ENCODE measurements around the gene EIF2D. TPM values are rescaled to one million over a fixed set of nuclear protein-coding genes. Genes with fewer than 3 reads are reported as not detected.

The EIF2D gene
- total and polyA plus RNA-seq, 9 of the 15 experiments (the other 6 are each of a cell fraction or from before 2014, with no cell fraction given), result 81.1 to 138 (median 93.9) TPM

DNA sequence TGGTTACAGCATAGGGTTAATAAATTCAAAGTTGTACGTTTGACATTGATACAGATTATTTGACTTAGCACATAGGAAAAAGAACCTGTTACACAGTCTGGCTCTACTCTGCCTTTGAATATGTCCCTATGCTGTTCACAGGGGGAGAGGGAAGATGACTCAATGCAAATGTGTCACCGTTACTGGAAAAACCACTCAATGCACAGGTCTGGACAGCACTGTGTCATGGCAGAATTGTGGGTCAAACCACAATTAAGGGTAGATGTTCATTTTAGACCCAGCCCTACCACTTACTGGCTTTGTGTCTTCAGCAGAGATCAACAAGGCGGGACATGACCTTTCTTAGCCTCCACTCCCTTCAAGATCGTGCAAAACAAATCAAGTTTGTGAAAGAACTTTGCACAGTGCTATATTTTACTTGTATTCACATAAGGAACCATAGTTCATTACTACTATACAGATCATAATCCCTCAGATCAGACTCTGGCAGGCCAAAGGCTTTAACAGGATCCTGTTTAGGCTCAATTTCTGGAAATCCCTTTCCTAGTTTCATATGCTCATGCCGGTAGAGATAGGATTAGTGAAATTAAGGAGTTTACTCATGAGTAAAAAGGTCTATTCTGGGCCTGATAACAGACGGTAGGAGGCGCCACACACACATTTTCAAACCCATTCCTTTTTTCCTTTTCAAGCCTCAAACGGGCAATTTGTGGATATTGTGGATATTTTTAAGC lies 22.1 kb downstream of the EIF2D start (continued):
- TF ChIP-seq, protein P1, sequence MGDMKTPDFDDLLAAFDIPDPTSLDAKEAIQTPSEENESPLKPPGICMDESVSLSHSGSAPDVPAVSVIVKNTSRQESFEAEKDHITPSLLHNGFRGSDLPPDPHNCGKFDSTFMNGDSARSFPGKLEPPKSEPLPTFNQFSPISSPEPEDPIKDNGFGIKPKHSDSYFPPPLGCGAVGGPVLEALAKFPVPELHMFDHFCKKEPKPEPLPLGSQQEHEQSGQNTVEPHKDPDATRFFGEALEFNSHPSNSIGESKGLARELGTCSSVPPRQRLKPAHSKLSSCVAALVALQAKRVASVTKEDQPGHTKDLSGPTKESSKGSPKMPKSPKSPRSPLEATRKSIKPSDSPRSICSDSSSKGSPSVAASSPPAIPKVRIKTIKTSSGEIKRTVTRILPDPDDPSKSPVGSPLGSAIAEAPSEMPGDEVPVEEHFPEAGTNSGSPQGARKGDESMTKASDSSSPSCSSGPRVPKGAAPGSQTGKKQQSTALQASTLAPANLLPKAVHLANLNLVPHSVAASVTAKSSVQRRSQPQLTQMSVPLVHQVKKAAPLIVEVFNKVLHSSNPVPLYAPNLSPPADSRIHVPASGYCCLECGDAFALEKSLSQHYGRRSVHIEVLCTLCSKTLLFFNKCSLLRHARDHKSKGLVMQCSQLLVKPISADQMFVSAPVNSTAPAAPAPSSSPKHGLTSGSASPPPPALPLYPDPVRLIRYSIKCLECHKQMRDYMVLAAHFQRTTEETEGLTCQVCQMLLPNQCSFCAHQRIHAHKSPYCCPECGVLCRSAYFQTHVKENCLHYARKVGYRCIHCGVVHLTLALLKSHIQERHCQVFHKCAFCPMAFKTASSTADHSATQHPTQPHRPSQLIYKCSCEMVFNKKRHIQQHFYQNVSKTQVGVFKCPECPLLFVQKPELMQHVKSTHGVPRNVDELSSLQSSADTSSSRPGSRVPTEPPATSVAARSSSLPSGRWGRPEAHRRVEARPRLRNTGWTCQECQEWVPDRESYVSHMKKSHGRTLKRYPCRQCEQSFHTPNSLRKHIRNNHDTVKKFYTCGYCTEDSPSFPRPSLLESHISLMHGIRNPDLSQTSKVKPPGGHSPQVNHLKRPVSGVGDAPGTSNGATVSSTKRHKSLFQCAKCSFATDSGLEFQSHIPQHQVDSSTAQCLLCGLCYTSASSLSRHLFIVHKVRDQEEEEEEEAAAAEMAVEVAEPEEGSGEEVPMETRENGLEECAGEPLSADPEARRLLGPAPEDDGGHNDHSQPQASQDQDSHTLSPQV (IDR thresholded peaks at IDR 0.05), result no peak
- TF ChIP-seq ZNF133 (CRISPR knock-in tag; IDR thresholded peaks at IDR 0.05) (no peak), CBX1 (IDR thresholded peaks at IDR 0.05; ENCODE audit: low read depth) (no peak), CXXC5 (CRISPR knock-in tag; IDR thresholded peaks at IDR 0.05) (no peak), MAZ (CRISPR knock-in tag; conservative IDR thresholded peaks at IDR 0.05 in 1 of 2, IDR thresholded peaks at IDR 0.05 in 1 of 2) (no peak), JUND (IDR thresholded peaks at IDR 0.05; ENCODE audit: borderline replicate concordance, low read depth, low read length) (peak; percentile 74; the same call in 1 of the 2 replicates), JUND (tag; IDR thresholded peaks at IDR 0.05; ENCODE audit: borderline replicate concordance, low read depth, low read length) (peak; percentile 70; the same call in 2 of the 3 replicates), GABPB1 (CRISPR knock-in tag; IDR thresholded peaks at IDR 0.05) (peak; percentile 56; the same call in 1 of the 2 replicates), POLR2A (conservative IDR thresholded peaks at IDR 0.05) (peak; percentile 33; the same call in 1 of the 2 replicates), FOSL1 (tag; conservative IDR thresholded peaks at IDR 0.05) (peak; percentile 98), DPF2 (IDR thresholded peaks at IDR 0.05) (peak; percentile 33; the same call in 1 of the 2 replicates), STAT5A (IDR thresholded peaks at IDR 0.05; ENCODE audit: borderline replicate concordance, low read length) (peak; percentile 57; the same call in 1 of the 2 replicates), SMARCA4 (IDR thresholded peaks at IDR 0.05) (peak; percentile 52; the same call in 1 of the 2 replicates), KAT8 (IDR thresholded peaks at IDR 0.05; ENCODE audit: low read depth) (no peak), EHMT2 (IDR thresholded peaks at IDR 0.05) (peak; percentile 27; the same call in 1 of the 2 replicates)
- TF ChIP-seq, protein P2, sequence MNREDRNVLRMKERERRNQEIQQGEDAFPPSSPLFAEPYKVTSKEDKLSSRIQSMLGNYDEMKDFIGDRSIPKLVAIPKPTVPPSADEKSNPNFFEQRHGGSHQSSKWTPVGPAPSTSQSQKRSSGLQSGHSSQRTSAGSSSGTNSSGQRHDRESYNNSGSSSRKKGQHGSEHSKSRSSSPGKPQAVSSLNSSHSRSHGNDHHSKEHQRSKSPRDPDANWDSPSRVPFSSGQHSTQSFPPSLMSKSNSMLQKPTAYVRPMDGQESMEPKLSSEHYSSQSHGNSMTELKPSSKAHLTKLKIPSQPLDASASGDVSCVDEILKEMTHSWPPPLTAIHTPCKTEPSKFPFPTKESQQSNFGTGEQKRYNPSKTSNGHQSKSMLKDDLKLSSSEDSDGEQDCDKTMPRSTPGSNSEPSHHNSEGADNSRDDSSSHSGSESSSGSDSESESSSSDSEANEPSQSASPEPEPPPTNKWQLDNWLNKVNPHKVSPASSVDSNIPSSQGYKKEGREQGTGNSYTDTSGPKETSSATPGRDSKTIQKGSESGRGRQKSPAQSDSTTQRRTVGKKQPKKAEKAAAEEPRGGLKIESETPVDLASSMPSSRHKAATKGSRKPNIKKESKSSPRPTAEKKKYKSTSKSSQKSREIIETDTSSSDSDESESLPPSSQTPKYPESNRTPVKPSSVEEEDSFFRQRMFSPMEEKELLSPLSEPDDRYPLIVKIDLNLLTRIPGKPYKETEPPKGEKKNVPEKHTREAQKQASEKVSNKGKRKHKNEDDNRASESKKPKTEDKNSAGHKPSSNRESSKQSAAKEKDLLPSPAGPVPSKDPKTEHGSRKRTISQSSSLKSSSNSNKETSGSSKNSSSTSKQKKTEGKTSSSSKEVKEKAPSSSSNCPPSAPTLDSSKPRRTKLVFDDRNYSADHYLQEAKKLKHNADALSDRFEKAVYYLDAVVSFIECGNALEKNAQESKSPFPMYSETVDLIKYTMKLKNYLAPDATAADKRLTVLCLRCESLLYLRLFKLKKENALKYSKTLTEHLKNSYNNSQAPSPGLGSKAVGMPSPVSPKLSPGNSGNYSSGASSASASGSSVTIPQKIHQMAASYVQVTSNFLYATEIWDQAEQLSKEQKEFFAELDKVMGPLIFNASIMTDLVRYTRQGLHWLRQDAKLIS (CRISPR knock-in tag; IDR thresholded peaks at IDR 0.05), result peak; percentile 7; the same call in 1 of the 2 replicates
- TF ChIP-seq, protein P3, sequence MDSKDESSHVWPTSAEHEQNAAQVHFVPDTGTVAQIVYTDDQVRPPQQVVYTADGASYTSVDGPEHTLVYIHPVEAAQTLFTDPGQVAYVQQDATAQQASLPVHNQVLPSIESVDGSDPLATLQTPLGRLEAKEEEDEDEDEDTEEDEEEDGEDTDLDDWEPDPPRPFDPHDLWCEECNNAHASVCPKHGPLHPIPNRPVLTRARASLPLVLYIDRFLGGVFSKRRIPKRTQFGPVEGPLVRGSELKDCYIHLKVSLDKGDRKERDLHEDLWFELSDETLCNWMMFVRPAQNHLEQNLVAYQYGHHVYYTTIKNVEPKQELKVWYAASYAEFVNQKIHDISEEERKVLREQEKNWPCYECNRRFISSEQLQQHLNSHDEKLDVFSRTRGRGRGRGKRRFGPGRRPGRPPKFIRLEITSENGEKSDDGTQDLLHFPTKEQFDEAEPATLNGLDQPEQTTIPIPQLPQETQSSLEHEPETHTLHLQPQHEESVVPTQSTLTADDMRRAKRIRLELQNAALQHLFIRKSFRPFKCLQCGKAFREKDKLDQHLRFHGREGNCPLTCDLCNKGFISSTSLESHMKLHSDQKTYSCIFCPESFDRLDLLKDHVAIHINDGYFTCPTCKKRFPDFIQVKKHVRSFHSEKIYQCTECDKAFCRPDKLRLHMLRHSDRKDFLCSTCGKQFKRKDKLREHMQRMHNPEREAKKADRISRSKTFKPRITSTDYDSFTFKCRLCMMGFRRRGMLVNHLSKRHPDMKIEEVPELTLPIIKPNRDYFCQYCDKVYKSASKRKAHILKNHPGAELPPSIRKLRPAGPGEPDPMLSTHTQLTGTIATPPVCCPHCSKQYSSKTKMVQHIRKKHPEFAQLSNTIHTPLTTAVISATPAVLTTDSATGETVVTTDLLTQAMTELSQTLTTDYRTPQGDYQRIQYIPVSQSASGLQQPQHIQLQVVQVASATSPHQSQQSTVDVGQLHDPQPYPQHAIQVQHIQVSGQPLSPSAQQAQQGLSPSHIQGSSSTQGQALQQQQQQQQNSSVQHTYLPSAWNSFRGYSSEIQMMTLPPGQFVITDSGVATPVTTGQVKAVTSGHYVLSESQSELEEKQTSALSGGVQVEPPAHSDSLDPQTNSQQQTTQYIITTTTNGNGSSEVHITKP (IDR thresholded peaks at IDR 0.05; ENCODE audit: partially characterized antibody), result peak; percentile 78
